MM.1S (cell line): Measurements from ENCODE around the gene TP53I13.

Source experiments
- CTCF ChIP-seq: fragments of 300-600 bp; sonication (generic); IDR thresholded peaks from 2 replicates; pipeline ENCODE4 v1.5.1; 2016; ENCODE audit warnings: antibody characterized with exemption, low read length, mixed read lengths
- EZH2 ChIP-seq: fragments of 300-600 bp; sonication (generic); optimal IDR thresholded peaks from 2 replicates; pipeline ENCODE3; 2017; ENCODE audit warnings: low read depth, mild to moderate bottlenecking, antibody characterized with exemption, low read length, mixed read lengths
- EZH2phosphoT487 ChIP-seq: fragments of 300-600 bp; sonication (generic); IDR thresholded peaks from 2 replicates; pipeline ENCODE4 v1.6.1; 2018; ENCODE audit warnings: antibody characterized with exemption, low read length

GRCh38 chr17:29612094-29612403, 43.5 kb downstream of the TP53I13 start:
- no peak for TF ChIP-seq CTCF
- no peak for TF ChIP-seq EZH2
- no peak for TF ChIP-seq EZH2phosphoT487
